T47D (cell line): ENCODE measurements around the gene SPEF2.

Experiments used
- DNase-seq, 2 experiments: peaks; one replicate each; pipeline versions ENCODE4 v3.0.0 to v3.0.0-alpha.2; 2011 to 2012; ENCODE audit warnings: low read depth in 1 of 2, low spot score in 1 of 2
- JUND ChIP-seq: IDR thresholded peaks from 2 replicates; pipeline ENCODE4 v1.6.1; 2012; ENCODE audit warnings: low read depth
- in situ Hi-C: cut with HindIII; loops from 2 replicates; pipeline ENCODE4 v1.10.0; 2016; ENCODE audit warnings: low sequenced_read_pairs, low pct_unique_long_range_greater_than_20kb

Gene SPEF2

DNA sequence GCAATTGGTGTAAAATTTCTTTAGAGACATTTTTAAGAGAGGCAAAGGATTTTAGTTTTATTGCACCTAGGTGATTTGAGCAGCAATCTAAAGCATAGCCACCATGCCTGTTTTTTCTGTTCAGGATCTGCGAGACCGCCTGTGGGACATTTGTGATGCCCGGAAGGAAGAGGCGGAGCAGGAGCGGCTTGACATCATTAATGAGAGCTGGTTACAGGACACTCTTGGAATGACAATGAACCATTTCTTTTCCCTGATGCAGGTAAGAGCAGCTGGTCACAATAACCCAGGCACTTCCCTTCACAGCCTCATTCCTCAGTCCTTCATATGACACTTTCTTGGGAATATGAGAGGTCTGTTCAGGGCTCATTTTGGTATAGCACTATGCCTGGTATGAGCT is 135.8 kb downstream of the SPEF2 start:
- in situ Hi-C loops = no loop called here
- no peak for TF ChIP-seq JUND

DNA sequence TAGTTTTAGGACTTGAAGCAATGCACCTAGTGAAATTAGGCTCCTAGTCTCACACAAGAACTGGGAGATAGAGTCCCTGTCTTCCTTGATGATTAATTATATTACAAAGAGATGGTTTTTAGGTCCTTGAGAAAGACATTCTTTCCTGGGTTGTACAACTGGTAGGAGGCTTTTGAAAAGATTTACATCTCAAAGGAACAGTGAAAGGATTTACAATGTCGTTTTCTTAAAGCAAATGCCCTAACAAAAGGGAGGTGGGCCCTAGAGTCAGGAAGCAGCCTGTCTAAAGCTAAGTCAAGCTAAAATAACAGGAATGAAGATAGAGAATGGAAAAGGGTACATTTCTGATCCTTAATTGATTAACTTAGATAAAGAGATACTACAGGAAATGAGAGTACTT is 136.8 kb downstream of the SPEF2 start:
- in situ Hi-C loops = no loop called here
- no peak for TF ChIP-seq JUND
- no peak for DNase-seq

More for the DNA sequence above, 135.8 kb downstream of the SPEF2 start:
- DNase-seq = no peak

DNA sequence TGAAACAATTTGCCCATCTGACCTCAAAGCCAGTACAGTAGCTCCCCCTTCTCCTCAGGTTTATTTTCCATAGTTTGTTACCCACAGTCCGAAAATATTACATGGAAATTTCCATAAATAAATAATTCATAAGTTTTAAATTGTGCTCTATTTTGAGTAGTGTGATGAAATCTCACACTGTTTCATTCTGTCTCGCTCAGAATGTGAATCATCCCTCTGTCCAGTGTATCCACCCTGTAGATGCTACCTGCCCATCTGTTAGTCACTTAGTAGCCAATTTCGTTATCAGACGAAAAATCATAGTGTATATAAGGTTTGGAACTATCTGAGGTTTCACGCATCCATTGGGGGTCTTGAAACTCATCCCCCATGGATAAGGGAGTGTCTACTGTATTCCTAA is 138.3 kb downstream of the SPEF2 start:
- TF ChIP-seq JUND = no peak
- in situ Hi-C loops = no loop called here

DNA sequence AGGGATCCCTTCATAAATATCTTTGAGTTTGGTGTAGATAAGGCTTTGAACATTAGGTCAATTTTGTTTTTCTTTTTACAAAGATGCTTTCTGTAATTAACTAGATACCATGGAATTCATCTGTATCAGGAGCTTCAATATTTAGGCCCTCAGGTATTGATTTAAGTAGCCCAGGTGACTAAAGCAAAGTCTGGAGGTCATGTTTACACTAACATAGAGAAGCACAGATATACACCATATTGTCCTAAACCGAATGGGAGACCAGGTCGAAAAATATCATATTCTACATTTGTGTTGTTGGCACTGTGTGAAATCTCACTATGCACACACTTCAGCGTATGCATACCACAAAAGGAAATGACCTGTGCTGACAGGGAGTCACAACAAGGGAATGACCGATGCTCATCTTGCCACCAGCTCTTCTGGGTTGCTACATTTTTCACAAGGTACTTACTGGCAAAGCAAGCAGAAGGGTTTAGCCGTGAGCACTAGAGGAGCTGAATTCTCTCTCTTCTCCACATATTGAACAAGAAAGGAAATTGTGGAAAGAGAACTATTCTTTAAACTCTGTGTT is 140.6 kb downstream of the SPEF2 start:
- no peak for DNase-seq
- in situ Hi-C loops = no loop called here

More for the DNA sequence above, 138.3 kb downstream of the SPEF2 start:
- no peak for DNase-seq

DNA sequence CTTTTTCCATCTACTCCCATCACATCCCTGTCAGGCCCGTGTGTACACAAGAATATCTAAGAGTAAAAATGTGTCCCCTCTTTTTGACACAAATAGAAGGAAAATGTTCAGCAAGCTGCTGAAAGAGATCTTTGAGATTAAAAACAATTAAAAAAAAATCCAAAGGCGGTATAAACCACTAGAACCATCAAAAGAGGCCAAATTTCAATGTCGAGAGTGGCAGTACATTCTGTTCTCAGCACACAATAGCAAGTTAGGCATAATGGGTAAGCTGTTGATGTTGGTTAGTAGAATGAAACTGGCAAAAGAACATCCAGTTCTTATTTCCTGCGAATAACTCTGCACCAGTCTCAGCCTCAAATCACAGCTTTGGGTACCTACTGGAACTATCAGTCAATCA is 143.9 kb downstream of the SPEF2 start:
- no peak for DNase-seq
- TF ChIP-seq JUND = no peak
- in situ Hi-C loops = no loop called here

More for the DNA sequence above, 140.6 kb downstream of the SPEF2 start:
- no peak for TF ChIP-seq JUND

DNA sequence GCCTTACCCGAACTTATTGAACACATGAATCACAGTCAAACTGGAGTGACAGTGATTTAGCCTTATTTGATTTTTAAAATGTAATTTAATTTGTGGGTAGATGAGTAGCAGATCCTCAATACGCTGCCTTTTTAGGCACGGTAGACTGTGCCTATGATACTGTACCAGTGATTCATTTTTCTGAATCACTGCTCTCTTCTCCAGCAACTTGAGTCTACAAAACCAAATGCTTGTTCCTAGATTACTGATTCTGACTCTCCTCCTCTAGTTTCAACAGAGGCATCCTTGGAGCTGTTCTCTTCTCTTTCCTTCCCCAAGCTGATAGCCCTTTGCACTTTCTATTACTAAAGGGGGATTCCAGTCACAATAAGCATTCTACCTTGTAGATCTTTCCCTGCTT is 144.7 kb downstream of the SPEF2 start:
- DNase-seq = no peak
- in situ Hi-C loops = no loop called here
- TF ChIP-seq JUND = no peak

DNA sequence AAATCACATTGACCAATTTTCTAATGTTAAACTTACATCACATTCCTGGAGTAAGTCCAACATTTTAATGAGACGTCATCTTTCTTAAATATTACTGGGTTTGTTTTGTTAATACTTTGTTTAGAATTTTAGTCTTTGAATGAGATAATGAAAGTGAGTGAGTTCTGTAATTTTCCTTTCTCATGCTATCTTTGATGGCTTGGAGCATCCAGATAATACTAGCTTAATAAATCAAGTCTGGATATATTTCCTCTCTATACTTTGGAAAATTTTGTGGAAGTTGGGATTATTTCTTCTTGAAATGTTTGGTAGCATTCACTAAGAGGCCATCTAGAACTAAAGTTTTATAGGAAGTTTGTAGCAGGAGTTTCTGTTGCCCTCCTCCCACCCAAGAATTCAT is 148.3 kb downstream of the SPEF2 start:
- in situ Hi-C loops = no loop called here
- no peak for DNase-seq
- no peak for TF ChIP-seq JUND

DNA sequence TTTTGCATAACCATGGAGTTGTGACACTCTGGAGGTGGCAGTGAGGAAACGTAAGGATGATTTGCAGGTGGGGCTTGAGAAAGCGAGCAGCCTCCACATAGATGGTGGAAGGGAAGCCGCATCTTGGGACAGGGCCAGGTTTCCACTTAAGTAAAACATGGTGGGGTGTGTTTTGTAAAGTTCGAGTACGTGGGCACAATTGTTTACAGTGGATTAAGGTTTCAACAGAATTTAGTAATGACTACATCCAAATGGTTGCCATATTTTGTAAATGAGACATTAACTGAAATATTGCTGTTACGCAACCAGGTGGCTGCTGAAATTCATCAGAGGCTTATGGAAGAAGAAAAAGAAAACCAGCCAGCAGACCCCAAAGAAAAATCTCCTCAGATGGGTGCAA is 153.6 kb downstream of the SPEF2 start:
- in situ Hi-C loops = no loop called here
- DNase-seq = no peak
- no peak for TF ChIP-seq JUND

DNA sequence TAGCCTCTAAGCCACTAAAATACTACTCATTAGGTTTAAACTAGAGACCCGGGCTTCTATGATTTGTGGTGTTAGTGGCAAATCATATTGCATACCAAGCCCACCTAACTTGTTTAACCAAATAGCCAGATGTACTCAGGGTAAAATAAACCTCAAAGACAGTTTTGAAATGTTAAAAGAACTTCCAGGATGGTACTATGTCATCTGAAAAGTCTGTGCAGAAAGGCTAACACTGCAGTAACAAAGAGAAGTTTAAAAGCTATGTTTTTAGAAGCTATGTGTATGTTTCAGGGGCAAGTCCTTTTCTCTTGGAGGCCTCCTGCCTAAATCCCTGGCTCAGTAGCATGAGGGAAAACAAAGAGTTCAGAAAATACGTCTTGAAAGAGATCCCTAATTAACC is 154.2 kb downstream of the SPEF2 start:
- DNase-seq = no peak
- no peak for TF ChIP-seq JUND
- in situ Hi-C loops = no loop called here

DNA sequence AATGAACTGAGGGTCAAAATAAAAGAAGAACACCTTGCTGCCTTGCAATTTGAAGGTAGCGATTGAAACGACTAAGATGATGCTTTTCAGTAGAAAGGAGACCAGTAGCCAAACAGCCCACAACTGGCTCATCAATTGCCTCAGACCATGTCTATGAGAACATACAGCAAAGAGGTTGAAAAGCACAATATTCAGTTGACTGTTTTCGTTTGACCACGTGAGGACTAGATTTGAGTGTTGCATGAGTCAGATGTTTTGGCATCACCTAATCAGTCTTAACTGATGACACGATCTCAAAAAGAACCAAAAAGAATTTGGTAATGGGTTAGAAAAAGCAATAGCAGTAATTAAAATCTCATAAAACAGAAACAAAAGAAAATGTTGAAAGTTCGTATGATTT is 156.3 kb downstream of the SPEF2 start:
- DNase-seq = no peak
- in situ Hi-C loops = no loop called here

DNA sequence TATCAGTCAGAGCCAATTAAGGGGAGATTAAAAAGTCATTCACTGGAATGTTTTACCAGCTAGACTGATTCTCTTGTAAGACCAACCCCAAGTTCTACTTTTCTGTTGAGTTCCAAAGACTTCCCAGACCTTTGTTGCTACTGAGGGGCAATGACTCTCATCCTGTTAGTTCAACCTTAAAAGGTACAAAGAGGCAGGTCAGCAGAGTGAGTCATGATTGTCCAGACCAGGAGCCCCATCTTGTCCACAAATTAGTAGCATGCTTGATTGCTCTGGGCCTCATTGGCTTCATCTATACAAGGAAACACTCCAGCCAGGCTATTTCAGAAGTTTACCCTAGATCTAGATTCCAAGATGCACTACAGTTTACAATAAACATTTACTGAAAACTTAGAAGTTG is 159.1 kb downstream of the SPEF2 start:
- in situ Hi-C loops = no loop called here
- no peak for TF ChIP-seq JUND

More for the DNA sequence above, 156.3 kb downstream of the SPEF2 start:
- no peak for TF ChIP-seq JUND

DNA sequence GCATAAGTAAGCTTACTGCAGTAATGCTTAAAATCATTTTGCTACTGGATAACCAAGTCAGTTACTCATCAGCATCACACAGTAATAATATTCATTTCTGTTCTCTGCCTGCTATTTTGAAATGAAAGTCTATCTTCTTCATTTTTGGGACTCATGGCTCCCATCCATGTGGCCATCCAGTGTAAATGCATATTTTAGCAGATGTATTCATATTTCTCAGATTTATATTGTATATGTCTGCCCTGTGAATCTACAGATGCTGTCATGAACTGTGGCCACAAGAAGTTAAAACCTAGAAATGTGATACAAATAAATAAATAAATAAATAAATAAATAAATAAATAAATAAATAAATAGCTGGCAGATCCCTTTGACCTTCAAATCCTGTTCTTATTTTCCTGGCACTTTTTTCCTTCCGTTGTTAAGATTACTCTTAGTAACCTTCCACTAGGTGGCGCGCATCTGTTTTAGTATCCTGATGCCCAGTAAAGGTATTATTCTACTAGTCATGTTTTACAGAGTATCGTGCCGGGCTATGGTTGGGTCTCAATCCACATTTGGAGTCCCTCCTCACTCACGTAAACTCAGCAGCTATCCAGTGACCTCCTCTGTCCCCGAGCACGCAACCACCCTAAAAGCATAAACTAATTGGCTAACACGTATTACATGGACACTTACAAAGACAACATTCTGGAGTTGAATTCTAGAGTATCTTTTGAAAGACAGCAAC is 159.9 kb downstream of the SPEF2 start:
- in situ Hi-C loops = no loop called here

More for the DNA sequence above, 159.1 kb downstream of the SPEF2 start:
- no peak for DNase-seq

DNA sequence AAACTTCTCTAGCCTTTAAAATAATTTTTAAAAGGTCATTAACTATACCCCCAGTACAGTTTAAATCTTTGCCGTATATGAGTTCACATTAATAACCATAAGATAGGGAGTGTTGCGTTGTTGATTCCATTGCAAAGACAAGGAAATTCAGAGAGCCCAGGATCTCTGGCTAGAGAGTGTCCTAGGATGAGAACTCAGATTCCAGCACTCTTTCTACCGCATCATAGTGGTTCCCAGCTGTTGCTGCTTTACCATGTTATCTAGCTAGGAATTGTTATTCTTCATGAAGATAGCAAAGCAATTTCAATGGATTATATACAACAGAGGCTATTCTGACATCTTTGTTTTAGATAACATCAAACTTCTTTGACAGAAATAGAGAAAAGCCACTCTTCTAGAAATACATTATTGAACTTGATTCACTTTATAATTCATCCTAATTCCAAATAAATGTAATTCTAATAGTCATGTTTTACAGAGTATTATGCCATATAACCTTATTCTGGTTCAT is 160.7 kb downstream of the SPEF2 start:
- DNase-seq = no peak
- in situ Hi-C loops = no loop called here
- no peak for TF ChIP-seq JUND

More for the DNA sequence above, 159.9 kb downstream of the SPEF2 start:
- DNase-seq = peak; percentile 18 to 83
- no peak for TF ChIP-seq JUND
